NCI-H2196 treated with DMSO at 0.1 percent for 48 hours (cell line): ENCODE measurements around the gene PAN2.
"Not testable (repeated sequence)": the region's sequence is repeated elsewhere in the genome, so short reads cannot be mapped to it uniquely, and the experiment has no call there.

ENCODE experiments used
- DNase-seq: peaks from one replicate; lab custom pipeline; 2025; ENCODE audit not compliant: unreplicated experiment; lab: John Stamatoyannopoulos, UW

The PAN2 gene

GRCh38 chr12:56315249-56315621 is 18.6 kb downstream of the PAN2 start:
- DNase-seq = no peak

GRCh38 chr12:56311003-56311402 is 22.8 kb downstream of the PAN2 start:
- DNase-seq = no peak

- DNase-seq = no peak
These were observed 25.1 kb downstream of the PAN2 start for GRCh38 chr12:56308714-56309113.

- DNase-seq = no peak
These were observed 26.4 kb downstream of the PAN2 start for GRCh38 chr12:56307221-56307965.

- DNase-seq = no peak
These were observed 28.8 kb downstream of the PAN2 start for GRCh38 chr12:56304872-56305590.

GRCh38 chr12:56304276-56304675 is 29.5 kb downstream of the PAN2 start:
- DNase-seq = no peak

GRCh38 chr12:56300644-56301464 is 32.9 kb downstream of the PAN2 start:
- DNase-seq = no peak

GRCh38 chr12:56299853-56300643 is 33.8 kb downstream of the PAN2 start, which contains the start of gene CS:
TSS of gene CS (minus strand) at chr12:56300330. CDS start at chr12:56300201, 129 bp downstream.
- DNase-seq = peak; percentile 97

- no peak for DNase-seq
These were observed 34.4 kb downstream of the PAN2 start for GRCh38 chr12:56299308-56299852.

- DNase-seq = no peak
These were observed 35.0 kb downstream of the PAN2 start for GRCh38 chr12:56298828-56299227.

GRCh38 chr12:56297400-56297799 is 36.4 kb downstream of the PAN2 start:
- DNase-seq = no peak

GRCh38 chr12:56296295-56296694 is 37.5 kb downstream of the PAN2 start:
- no peak for DNase-seq

GRCh38 chr12:56293795-56294194 is 40.0 kb downstream of the PAN2 start:
- DNase-seq = no peak

GRCh38 chr12:56288705-56289387 is 45.0 kb downstream of the PAN2 start:
- DNase-seq = no peak

- DNase-seq = no peak
These were observed 47.6 kb downstream of the PAN2 start for GRCh38 chr12:56286044-56286830.

- DNase-seq = not testable (repeated sequence)
These were observed 49.5 kb downstream of the PAN2 start for GRCh38 chr12:56284263-56284662.

GRCh38 chr12:56282579-56282978 is 51.2 kb downstream of the PAN2 start:
- no peak for DNase-seq

- DNase-seq = no peak
These were observed 51.8 kb downstream of the PAN2 start for GRCh38 chr12:56282030-56282429.

GRCh38 chr12:56280849-56281248 is 53.0 kb downstream of the PAN2 start:
- no peak for DNase-seq
